ENCODE measurements around the gene SLC7A7.

- TF ChIP-seq CTCF (IDR thresholded peaks at IDR 0.05) (no peak), POLR2A (IDR thresholded peaks at IDR 0.05) (no peak), POLR2AphosphoS5 (IDR thresholded peaks at IDR 0.05) (no peak)
Observed at GRCh38 chr14:22797017-22797917, 18.0 kb downstream of the SLC7A7 start.
